HCT116 (cell line): Measurements from ENCODE around the gene NDE1.
"Not testable (repeated sequence)": the region's sequence is repeated elsewhere in the genome, so short reads cannot be mapped to it uniquely, and the experiment has no call there.

Experiments
- EZH2 ChIP-seq: fragments of 200-600 bp; sonication (generic); IDR thresholded peaks from 2 replicates; pipeline ENCODE4 v1.6.1; 2017; ENCODE audit warnings: antibody characterized with exemption, mixed run types
- MAX ChIP-seq: IDR thresholded peaks from 2 replicates; pipeline ENCODE4 v1.6.1; 2012
- POLR2A ChIP-seq: IDR thresholded peaks from 2 replicates; pipeline ENCODE4 v1.7.0; 2011; ENCODE audit warnings: borderline replicate concordance; ENCODE audit not compliant: insufficient read depth, insufficient read length; ENCODE audit errors: extremely low read depth
- REST ChIP-seq: IDR thresholded peaks from 2 replicates; pipeline ENCODE4 v1.6.1; 2012; ENCODE audit warnings: low read depth
- SP1 ChIP-seq: IDR thresholded peaks from 2 replicates; pipeline ENCODE4 v1.6.1; 2012; ENCODE audit warnings: low read depth
- TF ChIP-seq, protein P1 (sequence below), 3 experiments: fragments of 200-600 bp in 1 of 3; sonication (generic) in 1 of 3; IDR thresholded peaks in 2 of 3; conservative IDR thresholded peaks in 1 of 3; 2 replicates each; pipeline ENCODE4 v1.5.1; 2012 to 2017; ENCODE audit warnings: low read depth in 2 of 3, low read length in 2 of 3, antibody characterized with exemption in 1 of 3, borderline replicate concordance in 1 of 3, control low read depth in 1 of 3, mild to moderate bottlenecking in 1 of 3, mixed read lengths in 1 of 3, mixed run types in 1 of 3, moderate library complexity in 1 of 3; ENCODE audit not compliant: insufficient read depth in 1 of 3
- TF ChIP-seq, protein P2 (sequence below): IDR thresholded peaks from 2 replicates; pipeline ENCODE4 v1.6.1; 2012

DNA sequence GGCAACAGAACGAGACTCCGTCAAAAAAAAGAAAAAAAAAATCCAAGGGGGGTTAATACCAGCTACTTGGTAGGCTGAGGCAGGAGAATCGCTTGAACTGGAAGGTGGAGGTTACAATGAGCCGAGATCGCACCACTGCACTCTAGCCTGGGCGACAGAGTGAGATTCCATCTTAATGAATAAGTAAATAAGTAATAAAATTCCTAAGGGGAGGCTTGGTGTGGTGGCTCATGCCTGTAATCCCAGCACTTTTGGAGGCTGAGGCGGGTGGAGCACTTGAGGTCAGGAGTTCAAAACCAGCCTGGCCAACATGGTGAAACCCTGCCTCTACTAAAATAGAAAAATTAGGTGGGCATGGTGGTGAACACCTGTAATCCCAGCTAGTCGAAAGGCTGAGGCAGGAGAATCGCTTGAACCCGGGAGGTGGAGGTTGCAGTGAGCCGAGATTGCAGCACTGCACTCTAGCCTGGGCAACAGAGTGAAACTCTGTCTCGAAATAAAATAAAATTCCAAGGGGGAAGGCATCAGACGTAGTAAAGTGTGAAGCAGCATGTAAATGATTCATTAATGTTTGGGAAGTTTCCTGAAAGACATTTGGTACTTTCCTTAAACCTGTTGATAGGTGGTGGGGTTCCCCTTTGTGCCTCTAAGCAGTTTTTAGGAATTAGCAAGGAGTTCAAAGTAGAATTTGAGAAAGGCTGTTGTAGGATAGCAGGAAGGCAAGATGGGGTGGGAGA lies 3.3 kb upstream of the NDE1 start:
- TF ChIP-seq SP1, POLR2A, REST, EZH2, MAX: not testable (repeated sequence)
- TF ChIP-seq, protein P1, sequence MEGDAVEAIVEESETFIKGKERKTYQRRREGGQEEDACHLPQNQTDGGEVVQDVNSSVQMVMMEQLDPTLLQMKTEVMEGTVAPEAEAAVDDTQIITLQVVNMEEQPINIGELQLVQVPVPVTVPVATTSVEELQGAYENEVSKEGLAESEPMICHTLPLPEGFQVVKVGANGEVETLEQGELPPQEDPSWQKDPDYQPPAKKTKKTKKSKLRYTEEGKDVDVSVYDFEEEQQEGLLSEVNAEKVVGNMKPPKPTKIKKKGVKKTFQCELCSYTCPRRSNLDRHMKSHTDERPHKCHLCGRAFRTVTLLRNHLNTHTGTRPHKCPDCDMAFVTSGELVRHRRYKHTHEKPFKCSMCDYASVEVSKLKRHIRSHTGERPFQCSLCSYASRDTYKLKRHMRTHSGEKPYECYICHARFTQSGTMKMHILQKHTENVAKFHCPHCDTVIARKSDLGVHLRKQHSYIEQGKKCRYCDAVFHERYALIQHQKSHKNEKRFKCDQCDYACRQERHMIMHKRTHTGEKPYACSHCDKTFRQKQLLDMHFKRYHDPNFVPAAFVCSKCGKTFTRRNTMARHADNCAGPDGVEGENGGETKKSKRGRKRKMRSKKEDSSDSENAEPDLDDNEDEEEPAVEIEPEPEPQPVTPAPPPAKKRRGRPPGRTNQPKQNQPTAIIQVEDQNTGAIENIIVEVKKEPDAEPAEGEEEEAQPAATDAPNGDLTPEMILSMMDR (IDR thresholded peaks at IDR 0.05 in 2 of 3, conservative IDR thresholded peaks at IDR 0.05 in 1 of 3; ENCODE audit: borderline replicate concordance in 1 of 3, insufficient read depth in 1 of 3, low read depth in 2 of 3, low read length in 2 of 3): not testable (repeated sequence)
- TF ChIP-seq, protein P2, sequence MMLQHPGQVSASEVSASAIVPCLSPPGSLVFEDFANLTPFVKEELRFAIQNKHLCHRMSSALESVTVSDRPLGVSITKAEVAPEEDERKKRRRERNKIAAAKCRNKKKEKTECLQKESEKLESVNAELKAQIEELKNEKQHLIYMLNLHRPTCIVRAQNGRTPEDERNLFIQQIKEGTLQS: not testable (repeated sequence)
